ENCODE data around the gene ST8SIA2.

ST8SIA2 gene

DNA sequence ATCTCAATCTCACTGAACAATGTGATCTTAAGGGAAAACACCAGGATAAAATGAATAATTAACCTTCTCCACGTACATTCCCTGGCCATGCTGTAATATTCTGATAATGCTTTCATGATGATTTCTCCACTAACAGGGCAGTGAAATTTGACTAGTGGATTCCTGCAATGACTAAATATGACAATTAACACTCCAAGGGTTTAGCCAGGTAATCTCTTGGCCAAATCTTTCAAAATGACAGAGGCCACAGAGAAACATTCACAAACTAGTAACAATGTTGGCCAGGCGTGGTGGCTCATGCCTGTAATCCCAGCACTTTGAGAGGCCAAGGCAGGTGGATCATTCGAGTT, 31.7 kb upstream of the ST8SIA2 start:
- Mint-ChIP-seq H3K4me1 (peaks cover 22% of the 10 kb centered on the region), H3K27ac (no peak overlapping the region)

DNA sequence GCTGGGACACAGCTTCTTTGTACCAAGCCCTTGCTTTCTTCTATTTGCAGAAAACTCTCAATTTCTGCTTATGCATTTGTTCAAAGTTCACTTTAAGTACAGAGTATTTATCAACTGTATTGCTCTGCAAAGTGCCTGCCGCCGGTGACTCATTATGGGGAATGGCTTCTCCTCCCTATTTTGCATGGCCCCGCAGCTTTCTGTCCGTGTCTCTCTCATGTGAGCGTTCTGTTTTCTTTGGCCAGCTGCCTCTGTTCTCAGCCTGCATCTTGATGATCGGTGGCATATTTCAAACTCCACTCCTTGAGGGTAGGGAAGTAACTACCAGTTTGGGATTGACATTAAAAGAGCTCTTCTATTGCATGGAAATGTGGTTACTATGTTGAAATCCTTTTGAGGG, 28.6 kb upstream of the ST8SIA2 start:
- no peaks in the 10 kb centered on the region for H3K36me3 Mint-ChIP-seq (ENCODE audit: low read depth)
- H3K9me3 Mint-ChIP-seq: no peaks in the 10 kb centered on the region
- peaks cover 22% of the 10 kb centered on the region for H3K4me1 Mint-ChIP-seq
- peak overlapping the region in 2 of 3 experiments; percentile 3 to 5 for H3K27ac Mint-ChIP-seq
- peak overlapping the region in 1 of 3 experiments; percentile 15 for H3K4me3 Mint-ChIP-seq
- H3K27me3 Mint-ChIP-seq (ENCODE audit: low read depth): peaks cover 16% of the 10 kb centered on the region
- TF ChIP-seq, protein P1, sequence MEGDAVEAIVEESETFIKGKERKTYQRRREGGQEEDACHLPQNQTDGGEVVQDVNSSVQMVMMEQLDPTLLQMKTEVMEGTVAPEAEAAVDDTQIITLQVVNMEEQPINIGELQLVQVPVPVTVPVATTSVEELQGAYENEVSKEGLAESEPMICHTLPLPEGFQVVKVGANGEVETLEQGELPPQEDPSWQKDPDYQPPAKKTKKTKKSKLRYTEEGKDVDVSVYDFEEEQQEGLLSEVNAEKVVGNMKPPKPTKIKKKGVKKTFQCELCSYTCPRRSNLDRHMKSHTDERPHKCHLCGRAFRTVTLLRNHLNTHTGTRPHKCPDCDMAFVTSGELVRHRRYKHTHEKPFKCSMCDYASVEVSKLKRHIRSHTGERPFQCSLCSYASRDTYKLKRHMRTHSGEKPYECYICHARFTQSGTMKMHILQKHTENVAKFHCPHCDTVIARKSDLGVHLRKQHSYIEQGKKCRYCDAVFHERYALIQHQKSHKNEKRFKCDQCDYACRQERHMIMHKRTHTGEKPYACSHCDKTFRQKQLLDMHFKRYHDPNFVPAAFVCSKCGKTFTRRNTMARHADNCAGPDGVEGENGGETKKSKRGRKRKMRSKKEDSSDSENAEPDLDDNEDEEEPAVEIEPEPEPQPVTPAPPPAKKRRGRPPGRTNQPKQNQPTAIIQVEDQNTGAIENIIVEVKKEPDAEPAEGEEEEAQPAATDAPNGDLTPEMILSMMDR (IDR thresholded peaks at IDR 0.05; ENCODE audit: unreplicated experiment in 3 of 3): no peak

More for the DNA sequence above, 31.7 kb upstream of the ST8SIA2 start:
- TF ChIP-seq, protein P1 (IDR thresholded peaks at IDR 0.05; ENCODE audit: unreplicated experiment in 3 of 3): no peak
- H3K36me3 Mint-ChIP-seq (ENCODE audit: low read depth): no peaks in the 10 kb centered on the region
- H3K9me3 Mint-ChIP-seq: no peaks in the 10 kb centered on the region
- H3K27me3 Mint-ChIP-seq (ENCODE audit: low read depth): peaks cover 5% of the 10 kb centered on the region
- H3K4me3 Mint-ChIP-seq: no peak overlapping the region

DNA sequence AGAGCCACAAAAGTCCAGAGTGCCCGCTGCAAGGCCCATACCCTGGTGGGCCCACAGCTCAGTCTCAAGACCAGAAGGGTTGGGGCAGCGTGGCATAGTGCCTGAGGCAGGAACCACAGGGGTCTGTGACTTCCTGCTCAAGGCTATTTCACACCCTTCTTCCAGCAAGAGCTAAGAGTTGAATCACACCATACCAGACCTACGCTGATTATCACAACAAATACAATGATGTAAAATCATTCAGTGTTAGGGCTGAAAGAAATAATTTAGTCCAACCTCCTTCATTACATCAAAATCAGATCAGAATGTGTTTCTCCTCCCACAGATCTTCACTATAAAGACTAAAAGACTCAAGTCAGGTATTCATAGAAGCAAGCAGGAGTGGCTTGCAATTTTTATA, 27.8 kb upstream of the ST8SIA2 start:
- no peaks in the 10 kb centered on the region for H3K9me3 Mint-ChIP-seq
- H3K4me1 Mint-ChIP-seq: peaks cover 22% of the 10 kb centered on the region
- H3K36me3 Mint-ChIP-seq (ENCODE audit: low read depth): no peaks in the 10 kb centered on the region
- peaks cover 16% of the 10 kb centered on the region for H3K27me3 Mint-ChIP-seq (ENCODE audit: low read depth)
- H3K27ac Mint-ChIP-seq: no peak overlapping the region
- no peak overlapping the region for H3K4me3 Mint-ChIP-seq
- TF ChIP-seq, protein P1 (IDR thresholded peaks at IDR 0.05; ENCODE audit: unreplicated experiment in 3 of 3): no peak

DNA sequence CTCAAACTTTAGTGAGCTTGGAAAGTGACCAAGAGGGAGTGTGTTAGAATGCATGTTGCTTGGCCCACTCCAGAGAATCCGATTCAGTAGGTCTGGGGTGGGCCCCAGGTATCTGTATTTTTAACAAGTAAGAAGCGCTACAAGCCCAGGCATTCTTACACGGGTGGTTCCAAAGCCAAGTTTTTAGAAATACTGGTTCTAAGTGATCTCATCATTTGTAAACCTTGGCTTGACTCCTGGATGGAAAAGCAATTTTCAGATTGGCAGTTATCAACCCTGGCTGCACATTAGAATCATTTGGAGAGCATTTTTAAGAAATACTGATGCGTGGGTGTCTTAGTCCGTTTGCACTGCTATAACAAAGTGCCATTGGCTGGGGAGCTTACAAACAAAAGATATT, 27.3 kb upstream of the ST8SIA2 start:
- no peaks in the 10 kb centered on the region for H3K9me3 Mint-ChIP-seq
- no peaks in the 10 kb centered on the region for H3K36me3 Mint-ChIP-seq (ENCODE audit: low read depth)
- H3K27ac Mint-ChIP-seq: no peak overlapping the region
- H3K27me3 Mint-ChIP-seq (ENCODE audit: low read depth): peaks cover 16% of the 10 kb centered on the region
- H3K4me1 Mint-ChIP-seq: peaks cover 22% of the 10 kb centered on the region
- no peak overlapping the region for H3K4me3 Mint-ChIP-seq
- TF ChIP-seq, protein P1 (IDR thresholded peaks at IDR 0.05; ENCODE audit: unreplicated experiment in 3 of 3): no peak

DNA sequence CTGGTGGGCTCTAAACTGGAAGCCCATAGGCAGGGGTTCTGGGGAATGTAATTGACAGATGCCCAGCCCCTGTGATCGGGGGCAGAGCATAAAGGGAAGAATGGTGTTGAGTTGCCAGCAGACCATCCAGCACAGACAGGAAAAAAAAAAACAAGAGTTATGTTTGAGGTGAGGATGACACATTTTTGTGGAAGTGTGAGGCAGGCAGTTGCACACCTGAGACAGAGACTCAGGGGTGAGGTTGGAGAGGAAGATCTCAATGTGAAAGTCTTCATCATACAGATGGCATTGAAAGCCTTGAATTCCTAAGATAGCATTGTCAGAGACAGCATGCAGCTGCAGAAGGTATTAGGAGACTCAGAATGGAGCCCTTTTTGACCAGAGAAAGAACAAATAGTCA, 18.6 kb upstream of the ST8SIA2 start:
- TF ChIP-seq, protein P1 (IDR thresholded peaks at IDR 0.05; ENCODE audit: unreplicated experiment in 3 of 3): no peak
- no peak overlapping the region for H3K4me3 Mint-ChIP-seq
- no peaks in the 10 kb centered on the region for H3K36me3 Mint-ChIP-seq (ENCODE audit: low read depth)
- H3K4me1 Mint-ChIP-seq: peaks cover 6% of the 10 kb centered on the region
- H3K27me3 Mint-ChIP-seq (ENCODE audit: low read depth): peaks cover 30% of the 10 kb centered on the region
- H3K27ac Mint-ChIP-seq: no peak overlapping the region
- H3K9me3 Mint-ChIP-seq: peaks cover 4% of the 10 kb centered on the region

DNA sequence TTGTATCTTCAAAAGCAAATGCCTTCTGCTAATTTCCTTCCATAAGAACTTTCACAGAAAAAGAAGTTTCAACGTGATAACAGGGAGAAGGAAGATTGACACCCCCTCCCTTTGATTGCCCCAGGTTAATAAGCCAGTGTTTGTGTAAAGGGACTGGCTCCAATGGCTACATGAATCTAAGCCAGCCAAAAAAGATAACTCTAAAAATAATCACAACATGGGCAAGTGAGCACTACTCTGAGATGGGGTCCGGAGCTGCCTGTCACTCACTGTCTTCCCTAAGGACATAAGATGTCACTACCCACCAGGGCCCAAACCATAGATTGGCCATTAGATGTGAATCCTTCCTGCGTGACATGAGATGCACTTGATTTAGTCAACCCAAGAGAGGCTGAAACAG, 17.6 kb upstream of the ST8SIA2 start:
- H3K4me3 Mint-ChIP-seq: no peak overlapping the region
- H3K27me3 Mint-ChIP-seq (ENCODE audit: low read depth): peaks cover 30% of the 10 kb centered on the region
- H3K9me3 Mint-ChIP-seq: peaks cover 7% of the 10 kb centered on the region
- TF ChIP-seq, protein P1 (IDR thresholded peaks at IDR 0.05; ENCODE audit: unreplicated experiment in 3 of 3): no peak
- H3K27ac Mint-ChIP-seq: no peak overlapping the region
- H3K4me1 Mint-ChIP-seq: peaks cover 6% of the 10 kb centered on the region
- H3K36me3 Mint-ChIP-seq (ENCODE audit: low read depth): no peaks in the 10 kb centered on the region
